GM19043 (cell line): ENCODE data around the gene POLK.
"Not testable (repeated sequence)": the region's sequence is repeated elsewhere in the genome, so short reads cannot be mapped to it uniquely, and the experiment has no call there.

Experiments
- ATAC-seq: cut with Tn5 transposase; IDR thresholded peaks from one replicate; pipeline ENCODE4 v1.9.1; 2021; ENCODE audit warnings: low read depth; ENCODE audit not compliant: unreplicated experiment

The POLK gene

DNA sequence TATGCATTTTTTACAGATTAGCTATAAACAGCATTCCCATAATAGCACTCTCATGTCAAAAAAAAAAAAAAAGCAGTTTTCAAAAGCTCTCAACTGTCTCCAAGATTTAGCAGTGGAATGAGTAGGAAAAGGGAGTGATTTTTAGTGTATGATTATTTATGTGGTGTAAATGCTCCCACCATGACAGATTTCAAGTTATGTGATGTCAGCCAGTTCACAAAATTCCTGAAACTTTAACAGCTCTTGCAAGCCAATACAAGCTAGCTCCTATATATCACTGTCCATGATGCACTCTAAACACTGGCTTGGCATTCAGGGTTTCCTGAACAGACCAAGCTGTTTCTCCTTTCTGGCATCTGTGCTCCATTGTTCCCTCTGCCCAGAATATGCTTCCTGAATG lies 91.7 kb downstream of the POLK start:
- ATAC-seq = no peak

DNA sequence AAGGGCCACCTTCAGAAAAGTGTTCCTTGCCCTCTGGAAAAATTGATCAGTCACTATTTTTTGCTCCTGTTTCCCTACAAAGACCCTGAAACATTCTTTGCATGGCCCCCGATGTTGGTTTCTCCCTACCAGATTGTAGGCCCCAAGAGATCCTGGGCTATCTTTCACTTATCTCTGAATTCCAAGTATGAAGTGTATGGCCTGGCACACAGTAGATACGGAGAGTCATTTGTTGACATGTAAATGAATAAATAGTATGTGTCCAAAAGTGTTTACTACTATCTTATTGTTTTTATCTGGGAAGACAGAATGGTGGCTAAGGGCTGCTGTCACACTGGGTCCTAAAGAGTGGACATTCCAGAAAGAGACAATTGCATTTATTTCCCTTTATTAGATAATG lies 92.1 kb downstream of the POLK start:
- no peak for ATAC-seq

DNA sequence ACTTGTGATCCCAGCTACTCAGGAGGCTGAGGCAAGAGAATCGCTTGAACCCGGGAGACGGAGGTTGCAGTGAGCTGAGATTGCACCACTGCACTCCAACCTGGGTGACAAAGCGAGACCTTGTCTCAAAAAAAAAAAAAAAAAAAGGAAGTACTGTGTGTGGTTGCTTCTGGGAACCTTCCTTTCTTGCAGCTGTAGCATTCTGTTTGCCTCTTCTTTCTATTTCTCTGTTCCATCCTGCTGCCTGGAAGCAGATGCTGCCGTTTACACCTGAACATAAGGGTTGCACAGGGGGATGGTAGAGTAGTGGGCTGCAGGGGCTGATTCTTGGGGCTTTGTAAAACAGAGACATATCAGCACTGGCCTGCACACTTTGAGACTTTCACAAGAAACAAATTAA lies 95.7 kb downstream of the POLK start:
- not testable (repeated sequence) for ATAC-seq

DNA sequence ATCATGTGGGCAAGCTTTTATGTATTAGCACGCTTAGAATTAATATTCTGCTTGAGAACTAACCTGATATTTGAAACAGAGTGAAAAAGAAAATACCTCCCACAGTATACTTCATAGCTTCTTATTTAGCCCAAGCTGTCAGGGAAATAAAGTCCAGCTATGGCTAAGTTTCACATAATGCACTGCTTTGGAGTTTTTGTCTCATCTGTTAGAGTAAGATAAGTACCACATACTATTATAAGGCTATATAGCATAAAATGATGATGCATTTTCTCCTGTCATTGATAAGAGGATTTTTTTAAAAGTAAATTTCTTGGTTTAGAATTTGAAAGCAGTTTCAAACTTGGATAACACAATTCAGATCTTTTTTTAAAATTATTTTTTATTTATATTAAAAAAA lies 97.2 kb downstream of the POLK start:
- no peak for ATAC-seq

DNA sequence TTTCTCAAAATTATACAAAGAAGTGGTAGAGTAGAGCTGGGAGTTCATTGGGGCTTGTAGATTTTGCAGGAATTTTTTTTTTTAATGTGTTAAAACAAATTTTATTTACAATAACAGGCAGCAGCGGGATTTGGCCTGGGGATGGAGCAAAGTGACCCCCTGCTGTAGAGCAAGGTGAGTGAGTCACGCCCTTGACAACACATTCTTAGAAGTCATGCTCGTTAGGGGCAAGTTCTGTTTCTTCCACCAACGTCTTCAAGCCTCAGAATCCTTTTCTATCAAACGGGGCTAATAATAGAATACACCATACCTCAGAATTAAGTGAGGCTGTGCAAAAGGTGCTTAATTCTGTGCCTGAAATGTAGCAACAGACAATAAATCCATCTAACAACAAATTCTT lies 98.5 kb downstream of the POLK start:
- no peak for ATAC-seq

DNA sequence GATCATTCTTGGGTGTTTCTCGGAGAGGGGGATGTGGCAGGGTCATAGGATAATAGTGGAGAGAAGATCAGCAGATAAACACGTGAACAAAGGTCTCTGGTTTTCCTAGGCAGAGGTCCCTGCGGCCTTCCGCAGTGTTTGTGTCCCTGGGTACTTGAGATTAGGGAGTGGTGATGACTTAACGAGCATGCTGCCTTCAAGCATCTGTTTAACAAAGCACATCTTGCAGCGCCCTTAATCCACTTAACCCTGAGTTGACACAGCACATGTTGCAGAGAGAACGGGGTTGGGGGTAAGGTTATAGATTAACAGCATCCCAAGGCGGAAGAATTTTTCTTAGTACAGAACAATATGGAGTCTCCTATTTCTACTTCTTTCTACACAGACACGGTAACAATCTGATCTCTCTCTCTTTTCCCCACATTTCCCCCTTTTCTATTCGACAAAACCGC lies 99.2 kb downstream of the POLK start:
- ATAC-seq = not testable (repeated sequence)

DNA sequence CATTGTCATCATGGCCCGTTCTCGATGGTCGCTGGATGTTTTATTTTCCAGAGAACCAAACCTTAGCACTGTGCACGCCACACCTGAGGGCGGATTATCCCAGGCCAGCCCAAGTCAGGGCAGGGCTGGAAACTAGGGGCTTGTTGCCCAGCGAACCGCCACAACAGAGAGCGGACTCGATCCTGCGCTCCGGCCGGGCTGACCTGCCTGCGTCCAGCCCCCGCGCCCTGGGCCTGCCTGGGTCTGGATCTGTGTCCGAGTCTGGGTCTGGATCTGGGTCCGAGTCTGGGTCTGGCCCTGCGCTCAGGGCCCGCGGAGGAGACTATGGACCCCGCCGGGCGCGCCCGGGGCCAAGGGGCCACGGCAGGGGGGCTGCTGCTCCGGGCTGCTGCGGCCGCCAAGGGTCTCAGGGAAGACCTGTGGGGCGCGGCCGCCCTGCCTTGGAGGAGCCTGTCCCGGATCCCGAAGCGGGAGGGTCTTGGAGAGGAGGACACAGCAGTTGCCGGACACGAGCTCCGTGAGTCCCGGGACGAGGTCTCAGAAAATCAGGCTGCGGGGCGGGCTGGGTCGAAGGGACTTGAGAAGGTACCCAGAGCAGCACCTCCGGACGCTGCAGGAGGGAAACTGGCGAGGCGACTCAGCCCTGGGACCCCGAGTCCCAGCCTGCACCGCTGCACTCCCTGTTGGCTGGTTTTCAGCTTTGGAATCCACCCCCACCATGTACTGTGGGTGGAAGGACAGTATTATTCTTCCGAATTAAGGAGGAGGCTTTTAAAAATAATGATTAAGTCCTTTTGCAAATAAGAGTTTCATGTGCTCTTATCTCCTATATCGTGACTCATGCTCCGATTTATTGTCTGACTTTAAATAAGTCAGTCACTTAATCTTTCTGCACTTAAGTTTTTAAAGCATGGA lies 99.9 kb downstream of the POLK start, which contains the start of gene ANKDD1B:
Gene ANKDD1B (plus strand): TSS at position 143 of the 915 bp plus-strand sequence. CDS start 182 bp downstream, at position 325.
- no peak for ATAC-seq

DNA sequence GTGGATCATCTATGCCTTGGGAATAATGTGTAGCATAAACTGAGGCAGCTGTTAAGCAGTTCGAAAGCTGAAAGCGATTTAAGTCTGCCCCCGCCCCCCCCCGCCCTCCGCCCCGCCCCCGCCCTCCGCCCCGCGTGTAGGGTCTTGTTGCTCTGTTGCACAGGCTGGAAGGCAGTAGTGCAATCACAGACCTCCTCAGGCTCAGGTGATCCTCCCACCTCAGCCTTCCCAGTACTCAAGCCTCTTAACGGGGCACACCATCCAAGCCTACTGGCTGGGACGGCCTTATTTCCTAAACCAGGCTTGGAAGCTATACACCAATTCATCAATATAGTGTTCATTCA lies 100.5 kb downstream of the POLK start:
- no peak for ATAC-seq

DNA sequence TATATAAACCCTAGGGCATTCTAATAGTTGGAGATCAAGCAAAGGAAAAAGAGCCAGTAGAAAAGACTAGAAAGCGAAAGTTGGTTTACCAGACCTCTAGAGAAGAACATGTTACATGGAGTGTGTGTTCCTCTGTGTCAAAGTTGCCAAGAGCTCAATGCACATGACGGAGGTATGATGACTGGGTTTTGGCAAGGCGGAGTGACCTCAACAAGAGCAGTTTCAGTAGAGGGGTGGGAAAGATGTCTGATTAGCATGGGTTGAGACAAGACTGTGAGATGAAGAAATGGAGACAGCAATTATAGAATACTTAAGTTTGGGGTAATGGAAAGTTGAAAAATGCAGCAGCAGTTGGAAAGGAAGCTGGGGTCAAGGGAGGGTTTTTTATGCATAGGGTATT lies 101.2 kb downstream of the POLK start:
- ATAC-seq = no peak

DNA sequence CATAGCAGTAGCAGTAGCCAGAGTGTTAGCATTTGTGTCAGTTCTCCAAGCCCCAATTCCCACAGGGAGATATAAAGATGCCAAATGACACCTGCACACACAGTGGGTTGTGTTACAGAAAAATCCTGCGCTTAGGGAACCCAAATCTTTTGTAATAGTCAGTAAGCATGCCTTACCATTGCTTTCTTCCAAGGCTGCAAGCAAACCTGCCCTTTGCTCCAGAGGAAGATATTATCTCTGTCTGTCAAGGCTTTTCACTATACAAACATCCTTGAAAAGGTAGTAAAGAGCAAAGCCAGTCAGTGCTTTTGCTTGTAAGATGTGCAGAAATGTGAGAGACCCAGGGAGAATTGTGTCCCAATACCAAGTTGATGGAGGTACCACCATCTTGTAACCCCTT lies 102.5 kb downstream of the POLK start:
- ATAC-seq = no peak

DNA sequence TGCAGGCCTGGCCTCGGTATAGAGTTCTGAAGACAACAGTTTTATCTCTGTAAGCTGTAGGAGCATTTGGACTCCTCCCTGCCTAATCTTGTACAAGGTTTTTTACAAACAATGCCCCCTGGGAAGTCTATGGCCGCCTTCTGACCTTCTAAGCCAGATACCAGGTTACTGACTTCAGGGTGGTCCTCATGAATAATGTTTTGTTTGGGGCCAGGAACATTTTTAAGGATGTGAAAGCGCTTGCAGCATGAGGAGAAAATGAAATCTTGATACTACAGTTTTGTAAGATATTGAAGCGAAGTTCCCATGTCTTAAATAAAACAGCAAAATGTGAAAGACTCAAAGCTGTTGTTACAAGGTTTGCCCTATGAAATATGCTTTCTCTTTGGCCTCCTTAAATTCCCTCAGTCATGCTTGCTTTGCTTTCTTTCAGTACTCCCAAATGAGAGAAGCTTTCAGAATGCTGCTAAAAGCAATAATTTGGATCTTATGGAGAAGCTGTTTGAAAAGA lies 104.7 kb downstream of the POLK start:
- no peak for ATAC-seq

DNA sequence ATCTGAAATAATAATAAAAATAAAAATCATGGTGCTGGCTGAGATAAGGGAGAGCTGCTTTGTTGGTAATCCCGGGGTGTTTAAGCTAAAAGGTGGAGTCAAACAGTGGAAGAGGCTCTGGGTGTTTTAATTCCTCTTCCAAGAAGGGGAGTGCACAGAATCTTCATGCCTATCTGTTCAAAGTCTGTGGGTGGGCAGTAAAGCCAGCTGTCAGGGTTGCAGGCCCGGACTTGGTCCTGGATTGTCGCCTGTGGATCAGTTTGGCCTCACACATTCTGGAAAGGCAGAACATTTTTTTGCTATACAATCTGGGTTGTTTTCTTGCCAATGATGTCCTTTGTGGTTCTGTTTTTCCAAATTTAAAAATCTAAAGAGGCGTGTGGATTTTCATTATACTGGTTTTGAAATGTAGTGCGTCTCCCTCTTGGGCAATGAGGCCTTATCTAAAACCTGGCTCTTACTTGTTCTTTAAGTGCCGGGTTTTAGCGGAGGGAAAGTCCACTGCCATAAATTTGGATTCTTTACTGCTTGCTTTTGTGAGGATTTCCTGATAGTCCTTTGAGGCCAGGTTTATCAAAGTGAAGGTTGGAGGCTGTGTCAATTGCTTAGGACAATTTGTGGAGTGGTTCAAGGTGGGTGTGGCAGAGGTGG lies 105.4 kb downstream of the POLK start:
- ATAC-seq = no peak

DNA sequence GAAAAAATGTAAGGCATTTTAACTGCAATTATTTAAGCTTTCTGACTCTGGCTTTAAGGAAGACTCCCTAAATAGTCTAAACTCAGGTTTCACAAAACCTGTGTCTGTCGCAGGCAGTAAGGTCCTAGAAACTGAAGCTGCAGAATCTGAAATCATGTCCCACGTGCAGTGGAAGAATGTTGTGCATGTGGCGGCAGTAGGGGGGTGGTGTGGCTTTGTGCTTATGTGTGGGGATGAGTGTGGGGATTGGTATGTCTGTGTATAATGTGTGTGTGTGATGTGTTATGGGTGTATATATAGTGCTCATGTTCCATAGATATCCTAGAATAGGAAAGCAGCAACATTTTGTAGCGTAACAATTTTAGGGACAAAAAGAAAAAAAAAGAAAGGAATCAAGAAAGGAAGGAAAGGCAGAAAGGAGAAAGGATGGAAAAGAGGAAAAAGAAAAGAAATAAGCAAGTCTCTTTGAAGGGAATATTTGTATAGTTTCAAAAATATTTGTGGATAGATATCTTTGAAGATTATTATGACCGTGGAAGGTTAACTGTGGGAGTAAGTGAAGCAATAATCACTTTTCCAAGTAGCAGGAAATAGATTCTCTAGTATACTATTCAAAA lies 106.2 kb downstream of the POLK start:
- ATAC-seq = no peak

DNA sequence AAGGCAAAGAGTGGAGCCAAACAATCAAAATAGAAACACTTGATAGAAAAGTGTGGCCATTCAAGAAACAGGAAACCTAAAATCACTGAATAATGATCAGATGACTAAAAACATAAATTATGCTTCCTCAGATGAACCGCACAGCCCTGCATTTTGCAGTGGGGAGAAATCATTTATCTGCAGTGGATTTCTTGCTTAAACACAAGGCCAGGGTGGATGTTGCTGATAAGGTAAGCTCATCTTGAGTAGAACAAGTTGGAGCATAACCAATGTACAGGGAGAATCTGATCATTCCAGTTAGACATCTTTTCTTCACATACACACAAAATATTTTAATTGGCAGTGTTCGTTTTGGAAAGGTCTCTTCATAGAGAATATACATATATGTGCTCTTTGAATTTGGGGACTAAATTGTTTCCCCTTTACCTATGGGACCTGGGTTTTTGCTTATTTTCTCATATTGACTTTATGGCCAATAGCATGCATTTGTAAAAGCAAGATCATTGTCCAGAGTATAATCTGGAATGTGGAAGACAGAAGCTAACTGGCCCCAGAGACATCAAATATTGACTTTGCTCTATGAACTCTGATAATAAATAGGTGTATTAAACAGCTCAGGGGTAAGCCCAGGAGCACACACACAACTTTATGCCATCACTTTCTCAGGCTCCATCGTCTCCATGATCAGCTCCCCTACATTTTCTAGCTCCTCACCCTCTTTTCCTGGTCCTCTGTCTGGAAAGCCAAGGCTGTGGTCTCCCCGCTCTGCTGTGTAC lies 108.7 kb downstream of the POLK start:
- ATAC-seq = no peak

DNA sequence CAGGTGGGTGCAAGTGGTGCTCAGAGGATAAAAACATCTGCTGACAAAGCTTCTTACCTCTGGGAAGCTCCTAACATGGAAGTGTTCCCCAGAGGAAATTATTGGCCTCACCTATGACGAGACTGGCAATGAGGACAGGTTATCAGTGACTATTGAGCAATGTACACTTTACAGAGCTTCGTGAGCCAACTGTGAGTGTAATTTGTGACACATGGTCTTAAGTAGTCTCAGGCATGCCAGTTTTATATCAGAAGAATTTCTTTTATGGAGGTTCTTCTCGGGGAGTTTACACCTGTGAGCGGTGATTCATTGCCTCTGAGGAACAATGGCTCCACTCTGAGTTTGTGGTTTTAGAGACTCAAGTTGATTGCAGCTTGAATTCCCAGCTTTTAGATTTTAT lies 110.9 kb downstream of the POLK start:
- no peak for ATAC-seq

DNA sequence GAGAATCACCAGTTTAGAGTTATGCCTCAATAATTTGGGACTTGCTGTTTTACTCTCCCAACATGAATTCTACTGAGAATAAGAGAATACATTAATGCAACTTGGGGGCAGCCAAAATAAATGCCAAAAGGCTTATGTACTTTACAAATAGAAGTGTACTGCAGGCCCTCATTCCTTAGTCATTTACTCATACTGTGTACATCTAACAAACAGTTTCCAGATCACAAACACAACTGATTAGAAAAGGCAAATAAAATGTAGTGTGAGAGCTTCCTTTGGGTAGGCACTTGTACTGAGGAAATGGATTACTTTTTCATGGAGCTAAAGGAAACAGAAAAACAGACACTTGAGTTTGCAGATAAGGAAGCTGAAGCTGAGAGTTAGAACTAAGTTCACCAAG lies 112.2 kb downstream of the POLK start:
- ATAC-seq = no peak

DNA sequence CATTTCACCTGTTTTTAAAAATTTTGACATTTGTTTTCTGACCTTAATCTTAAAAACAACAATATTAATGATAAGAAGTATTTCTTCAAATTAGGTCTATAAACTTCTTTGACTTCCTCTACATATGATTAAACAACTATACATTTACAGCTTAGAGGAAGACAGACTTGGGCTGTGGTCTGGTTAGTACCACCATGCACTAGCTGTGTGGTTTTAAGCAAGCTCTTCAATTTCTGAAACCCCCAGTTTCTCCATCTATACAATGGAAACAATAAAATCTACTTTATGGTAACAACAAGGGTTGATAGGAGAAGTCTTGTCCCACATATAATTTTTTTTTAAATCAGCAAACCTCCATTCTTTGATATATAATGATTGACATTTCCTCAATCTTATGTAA lies 115.3 kb downstream of the POLK start:
- ATAC-seq = no peak

DNA sequence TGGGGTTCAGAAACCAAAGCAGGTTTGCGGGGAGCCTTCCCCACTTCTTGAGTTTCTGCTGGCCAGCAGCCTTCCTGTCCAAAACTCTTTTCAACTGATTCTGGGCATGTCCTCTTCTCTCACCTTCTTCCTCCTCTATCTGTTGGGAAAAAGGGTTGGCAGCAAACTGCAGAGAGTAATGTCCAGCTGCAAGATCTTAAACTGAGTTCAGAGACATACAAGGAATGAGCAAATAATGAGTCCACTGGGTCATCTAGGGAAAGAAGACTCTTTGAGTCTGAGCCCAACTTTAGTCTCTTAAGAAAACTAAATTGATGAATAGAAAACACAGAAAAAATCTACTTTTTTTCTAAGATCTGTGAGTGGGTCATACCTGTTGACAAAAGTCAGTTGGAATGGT lies 116.1 kb downstream of the POLK start:
- ATAC-seq = no peak

DNA sequence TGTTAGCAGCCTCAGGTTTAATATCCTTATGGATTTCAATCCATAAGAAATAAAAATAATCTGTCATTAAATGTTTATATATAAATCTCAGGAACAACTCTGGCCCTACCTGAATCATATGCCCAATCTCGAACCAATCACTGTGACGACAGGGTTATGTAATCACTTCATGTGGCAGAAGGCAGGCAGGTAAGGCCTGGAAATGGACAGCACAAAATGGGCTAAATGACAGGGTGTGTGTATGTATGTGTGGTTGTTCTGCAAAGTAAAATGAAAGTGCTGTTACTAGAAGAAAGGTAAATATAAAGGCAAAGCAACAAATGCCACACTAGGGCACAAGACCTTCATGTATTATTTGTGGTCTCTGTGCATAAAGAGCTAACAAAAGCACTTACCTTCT lies 119.2 kb downstream of the POLK start:
- no peak for ATAC-seq

DNA sequence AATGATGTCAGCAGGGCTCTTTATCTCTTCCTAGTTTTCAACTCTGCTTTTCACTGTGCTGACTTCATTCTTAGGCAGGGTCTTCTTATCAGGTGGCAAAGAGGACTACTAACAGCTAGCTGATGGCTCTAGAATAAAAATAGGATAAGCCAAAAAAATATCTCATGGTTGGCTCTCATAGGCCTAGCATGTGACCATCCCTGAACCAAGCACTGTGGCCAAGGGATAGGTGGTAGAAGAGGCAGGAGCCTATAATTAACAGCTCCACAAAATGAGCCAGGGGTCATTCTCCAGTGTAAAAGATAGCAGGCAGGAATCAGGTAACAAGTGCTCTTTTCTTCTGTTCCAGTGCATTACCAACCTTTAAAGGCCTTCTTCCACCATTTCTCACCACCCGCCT lies 120.6 kb downstream of the POLK start:
- ATAC-seq = no peak

DNA sequence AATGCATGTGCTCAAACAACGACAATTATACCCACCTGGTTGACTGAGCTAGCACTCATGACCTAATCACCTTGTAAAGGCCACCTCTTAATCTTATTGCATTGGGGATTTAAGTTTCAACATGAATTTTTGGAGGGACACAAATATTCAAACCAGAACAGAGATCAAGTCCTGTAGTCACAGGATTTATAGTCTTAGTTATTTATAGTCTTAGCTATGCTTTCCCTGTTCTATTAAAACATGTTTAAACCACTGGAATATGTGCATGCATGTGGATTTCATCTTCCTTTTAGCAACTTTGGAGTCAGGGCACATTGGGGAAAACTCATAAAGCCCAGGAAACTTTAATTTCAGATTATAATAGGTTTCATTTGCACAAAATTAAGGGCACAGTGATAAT lies 126.3 kb downstream of the POLK start:
- no peak for ATAC-seq
